ENCODE results near the gene CNBD2.
A peak's percentile ranks its signal among the peaks of the same experiment; 100 is the strongest.
"Not testable (repeated sequence)": the region's sequence is repeated elsewhere in the genome, so short reads cannot be mapped to it uniquely, and the experiment has no call there.

The CNBD2 gene

GRCh38 chr20:36018208-36018988, 50.0 kb downstream of the CNBD2 start:
- DNase-seq (ENCODE audit: low read depth in 3 of 3, low spot score in 1 of 3): no peak

- not testable (repeated sequence) for DNase-seq (ENCODE audit: low read depth in 3 of 3, low spot score in 1 of 3)
Observed at GRCh38 chr20:36026131-36026530, 57.7 kb downstream of the CNBD2 start.

GRCh38 chr20:36028106-36028808, 59.9 kb downstream of the CNBD2 start:
- no peak for DNase-seq (ENCODE audit: low read depth in 3 of 3, low spot score in 1 of 3)

GRCh38 chr20:36030149-36030548, 61.8 kb downstream of the CNBD2 start:
- DNase-seq (ENCODE audit: low read depth in 3 of 3, low spot score in 1 of 3): no peak

- DNase-seq (ENCODE audit: low read depth in 3 of 3, low spot score in 1 of 3): no peak
Observed at GRCh38 chr20:36031806-36032205, 63.4 kb downstream of the CNBD2 start.

GRCh38 chr20:36034875-36035274, 66.5 kb downstream of the CNBD2 start:
- DNase-seq (ENCODE audit: low read depth in 3 of 3, low spot score in 1 of 3): no peak

- no peak for DNase-seq (ENCODE audit: low read depth in 3 of 3, low spot score in 1 of 3)
Observed at GRCh38 chr20:36035745-36036144, 67.4 kb downstream of the CNBD2 start.

- no peak for DNase-seq (ENCODE audit: low read depth in 3 of 3, low spot score in 1 of 3)
Observed at GRCh38 chr20:36036688-36037087, 68.3 kb downstream of the CNBD2 start.

GRCh38 chr20:36040571-36040970, 72.2 kb downstream of the CNBD2 start:
- no peak for DNase-seq (ENCODE audit: low read depth in 3 of 3, low spot score in 1 of 3)

GRCh38 chr20:36043441-36043840, 75.1 kb downstream of the CNBD2 start:
- no peak for DNase-seq (ENCODE audit: low read depth in 3 of 3, low spot score in 1 of 3)

- no peak for DNase-seq (ENCODE audit: low read depth in 3 of 3, low spot score in 1 of 3)
Observed at GRCh38 chr20:36043892-36044515, 75.6 kb downstream of the CNBD2 start.

- no peak for DNase-seq (ENCODE audit: low read depth in 3 of 3, low spot score in 1 of 3)
Observed at GRCh38 chr20:36045373-36045714, 77.0 kb downstream of the CNBD2 start.

GRCh38 chr20:36046073-36046798, 77.8 kb downstream of the CNBD2 start:
- DNase-seq (ENCODE audit: low read depth in 3 of 3, low spot score in 1 of 3): not testable (repeated sequence)

- not testable (repeated sequence) for DNase-seq (ENCODE audit: low read depth in 3 of 3, low spot score in 1 of 3)
Observed at GRCh38 chr20:36049408-36049807, 81.0 kb downstream of the CNBD2 start.

GRCh38 chr20:36050436-36051317, 82.3 kb downstream of the CNBD2 start:
- peak; percentile 71 to 88 (median 83) for DNase-seq (ENCODE audit: low read depth in 3 of 3, low spot score in 1 of 3)

- DNase-seq (ENCODE audit: low read depth in 3 of 3, low spot score in 1 of 3): no peak
Observed at GRCh38 chr20:36051318-36052116, 83.1 kb downstream of the CNBD2 start.

- no peak for DNase-seq (ENCODE audit: low read depth in 3 of 3, low spot score in 1 of 3)
Observed at GRCh38 chr20:36052117-36052513, 83.7 kb downstream of the CNBD2 start.

GRCh38 chr20:36053863-36054518, 85.6 kb downstream of the CNBD2 start:
- not testable (repeated sequence) for DNase-seq (ENCODE audit: low read depth in 3 of 3, low spot score in 1 of 3)

- no peak for DNase-seq (ENCODE audit: low read depth in 3 of 3, low spot score in 1 of 3)
Observed at GRCh38 chr20:36055145-36055544, 86.8 kb downstream of the CNBD2 start.

All from stimulated activated CD4-positive, alpha-beta T cell treated with anti-CD3 and anti-CD28 coated beads, TNF-alpha, amount 100 ng/mL, for 1 hour (primary cell).